Esophagus muscularis mucosa (tissue), 4 donors: Measurements from ENCODE around the gene RBMS3. TPM values are rescaled to one million over a fixed set of nuclear protein-coding genes. Genes with fewer than 3 reads are reported as not detected.
A peak's percentile ranks its signal among the peaks of the same experiment; 100 is the strongest.

Experiments
- DNase-seq: peaks from one replicate; pipeline ENCODE4 v3.0.0-alpha.2; 2017; ENCODE audit errors: extremely low spot score
- H3K27ac ChIP-seq, 4 donors: fragments of 200-600 bp; sonication (generic); replicated peaks in 1 of 4; 1 replicate in 3 of 4; 2 replicates in 1 of 4; pipeline ENCODE4 v1.5.1; 2016 to 2019; ENCODE audit warnings: mild to moderate bottlenecking in 1 of 4
- H3K27me3 ChIP-seq, 4 donors: fragments of 200-600 bp; sonication (generic); one replicate each; pipeline versions ENCODE4 v1.5.1 to v1.6.0; 2016 to 2019
- H3K36me3 ChIP-seq, 4 donors: fragments of 200-600 bp; sonication (generic); one replicate each; pipeline ENCODE4 v1.5.1; 2016 to 2019
- H3K4me1 ChIP-seq, 4 donors: fragments of 200-600 bp; sonication (generic); one replicate each; pipeline ENCODE4 v1.5.1; 2016 to 2019
- H3K4me3 ChIP-seq, 4 donors: fragments of 200-600 bp; sonication (generic); 1 replicate in 2 of 4; 2 replicates in 2 of 4; pipeline ENCODE4 v1.5.1; 2016 to 2019; ENCODE audit warnings: mild to moderate bottlenecking in 4 of 4, moderate library complexity in 1 of 4
- H3K9me3 ChIP-seq, 4 donors: fragments of 200-600 bp; sonication (generic); 1 replicate in 3 of 4; 2 replicates in 1 of 4; pipeline ENCODE4 v1.5.1; 2016 to 2019
- EP300 ChIP-seq: sonication (generic); formaldehyde crosslinking; IDR thresholded peaks from one replicate; pipeline ENCODE4 v1.6.1; 2017; ENCODE audit warnings: antibody characterized with exemption
- POLR2A ChIP-seq: fragments of 450-650 bp; IDR thresholded peaks from one replicate; pipeline ENCODE4 v1.6.1; 2017; ENCODE audit warnings: antibody characterized with exemption, moderate library complexity, mild to moderate bottlenecking, low read depth
- POLR2AphosphoS5 ChIP-seq, 2 donors: sonication (generic); formaldehyde crosslinking; IDR thresholded peaks; one replicate each; pipeline ENCODE4 v1.6.1; 2017; ENCODE audit warnings: antibody characterized with exemption in 2 of 2
- WGBS: methylation state at CpG from one replicate; pipeline ENCODE4 v1.1.5; 2018; 5-methylcytosine and 5-hydroxymethylcytosine counted together
- intact Hi-C: fragments of 100-400 bp; cut with DNase I; formaldehyde crosslinking; loops from one replicate; pipeline ENCODE4 v1.15.1; 2023
- total RNA-seq, 4 donors: library from RNA; depleted of rRNA; stranded (reverse); fragments of >200 nt; gene quantifications; one replicate each; pipeline versions ENCODE4 v1.1.0 to v1.2.1, GENCODE V29; 2016
- TF ChIP-seq, protein P1 (sequence below), 3 experiments: fragments of 200-600 bp in 2 of 3; fragments of 450-650 bp in 1 of 3; sonication (generic) in 2 of 3; IDR thresholded peaks; one replicate each; pipeline ENCODE4 v1.5.1; 2017 to 2019; ENCODE audit warnings: antibody characterized with exemption in 3 of 3, mild to moderate bottlenecking in 2 of 3, moderate library complexity in 1 of 3

The RBMS3 gene
- total RNA-seq, 4 donors from 2014 or later = 53.0 to 81.5 (median 61.2) TPM

DNA sequence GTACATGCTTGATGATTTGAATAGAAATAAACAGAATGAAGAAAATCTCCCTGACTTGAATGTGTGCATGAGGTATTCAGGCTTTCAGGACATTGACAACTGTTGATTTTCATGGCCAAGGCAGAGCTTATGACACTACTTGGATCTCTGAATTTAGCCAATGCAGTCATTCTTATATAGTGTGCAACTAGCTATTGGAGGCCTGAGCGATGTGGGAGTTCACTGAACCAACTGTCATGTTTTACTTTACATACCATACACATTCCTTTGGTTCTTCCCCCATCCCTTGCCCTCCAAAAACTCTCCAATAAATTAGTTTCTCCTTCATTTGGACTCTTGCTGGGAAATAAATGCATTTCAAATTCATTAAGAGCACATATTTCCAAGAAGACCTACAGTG lies 460.4 kb downstream of the RBMS3 start:
- Histone ChIP-seq H3K4me3 (no peak overlapping the region), H3K36me3 (no peaks in the 10 kb centered on the region), H3K27me3 (no peaks in the 10 kb centered on the region), H3K9me3 (no peaks in the 10 kb centered on the region), H3K27ac (peak overlapping the region in 3 of 4 donors; percentile 32 to 78 (median 58)), H3K4me1 (peaks cover 8 to 59% (median 53%) of the 10 kb centered on the region in 4 donors)
- intact Hi-C loops = loop anchor here (10.0 kb wide), 1 partner anchor 46 kb away; no protein-coding TSS in a partner anchor
- no peak for TF ChIP-seq POLR2AphosphoS5 (IDR thresholded peaks at IDR 0.05)
- TF ChIP-seq, protein P1, sequence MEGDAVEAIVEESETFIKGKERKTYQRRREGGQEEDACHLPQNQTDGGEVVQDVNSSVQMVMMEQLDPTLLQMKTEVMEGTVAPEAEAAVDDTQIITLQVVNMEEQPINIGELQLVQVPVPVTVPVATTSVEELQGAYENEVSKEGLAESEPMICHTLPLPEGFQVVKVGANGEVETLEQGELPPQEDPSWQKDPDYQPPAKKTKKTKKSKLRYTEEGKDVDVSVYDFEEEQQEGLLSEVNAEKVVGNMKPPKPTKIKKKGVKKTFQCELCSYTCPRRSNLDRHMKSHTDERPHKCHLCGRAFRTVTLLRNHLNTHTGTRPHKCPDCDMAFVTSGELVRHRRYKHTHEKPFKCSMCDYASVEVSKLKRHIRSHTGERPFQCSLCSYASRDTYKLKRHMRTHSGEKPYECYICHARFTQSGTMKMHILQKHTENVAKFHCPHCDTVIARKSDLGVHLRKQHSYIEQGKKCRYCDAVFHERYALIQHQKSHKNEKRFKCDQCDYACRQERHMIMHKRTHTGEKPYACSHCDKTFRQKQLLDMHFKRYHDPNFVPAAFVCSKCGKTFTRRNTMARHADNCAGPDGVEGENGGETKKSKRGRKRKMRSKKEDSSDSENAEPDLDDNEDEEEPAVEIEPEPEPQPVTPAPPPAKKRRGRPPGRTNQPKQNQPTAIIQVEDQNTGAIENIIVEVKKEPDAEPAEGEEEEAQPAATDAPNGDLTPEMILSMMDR (IDR thresholded peaks at IDR 0.05) = no peak
- TF ChIP-seq POLR2A = no peak
- TF ChIP-seq EP300 = no peak
- DNase-seq = no peak
- 71% methylated on average over 1 of the region's 1 CpG for WGBS

DNA sequence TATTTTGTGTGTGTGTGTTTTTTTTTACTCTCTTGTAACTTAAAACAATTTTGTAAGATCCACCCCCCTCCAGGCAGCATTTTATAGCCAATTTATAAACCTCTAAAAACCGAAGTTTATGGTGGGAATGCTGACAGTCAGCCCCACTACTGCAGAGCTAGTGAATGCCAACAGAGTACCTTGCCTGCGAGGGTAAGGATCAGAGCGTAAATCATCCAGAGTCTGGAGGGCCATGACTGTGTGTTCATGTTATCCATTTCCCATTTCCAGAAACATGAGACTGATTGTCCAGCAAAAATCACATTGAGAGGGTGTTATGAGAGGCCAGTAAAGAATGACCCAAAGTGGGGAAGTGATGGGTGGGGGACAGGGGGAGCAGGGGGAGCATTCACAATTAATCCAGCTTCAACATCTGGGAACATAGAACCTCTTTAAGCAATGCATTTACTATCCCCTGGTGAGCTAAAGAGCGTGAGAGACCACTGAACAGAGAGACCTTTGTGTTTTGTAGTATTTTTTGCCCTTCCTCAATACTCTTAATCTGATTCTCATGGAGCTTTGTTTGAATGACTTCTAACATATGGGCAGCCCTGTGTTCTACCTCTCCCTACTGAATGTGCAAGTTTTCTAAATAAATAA lies 464.5 kb downstream of the RBMS3 start:
- no peaks in the 10 kb centered on the region for H3K27me3 ChIP-seq
- DNase-seq = no peak
- WGBS = 93% methylated on average over 4 of the region's 4 CpGs
- peak overlapping the region in 2 of 4 donors; percentile 11 to 37 for H3K27ac ChIP-seq
- no peaks in the 10 kb centered on the region for H3K36me3 ChIP-seq
- H3K4me3 ChIP-seq = no peak overlapping the region
- TF ChIP-seq POLR2A = no peak
- TF ChIP-seq, protein P1 (IDR thresholded peaks at IDR 0.05) = no peak
- TF ChIP-seq EP300 = no peak
- TF ChIP-seq POLR2AphosphoS5 (IDR thresholded peaks at IDR 0.05) = no peak
- intact Hi-C loops = loop anchor here (10.0 kb wide), 1 partner anchor 51 kb away; no protein-coding TSS in a partner anchor
- H3K4me1 ChIP-seq = peaks cover 15 to 65% (median 60%) of the 10 kb centered on the region in 4 donors
- H3K9me3 ChIP-seq = no peaks in the 10 kb centered on the region

DNA sequence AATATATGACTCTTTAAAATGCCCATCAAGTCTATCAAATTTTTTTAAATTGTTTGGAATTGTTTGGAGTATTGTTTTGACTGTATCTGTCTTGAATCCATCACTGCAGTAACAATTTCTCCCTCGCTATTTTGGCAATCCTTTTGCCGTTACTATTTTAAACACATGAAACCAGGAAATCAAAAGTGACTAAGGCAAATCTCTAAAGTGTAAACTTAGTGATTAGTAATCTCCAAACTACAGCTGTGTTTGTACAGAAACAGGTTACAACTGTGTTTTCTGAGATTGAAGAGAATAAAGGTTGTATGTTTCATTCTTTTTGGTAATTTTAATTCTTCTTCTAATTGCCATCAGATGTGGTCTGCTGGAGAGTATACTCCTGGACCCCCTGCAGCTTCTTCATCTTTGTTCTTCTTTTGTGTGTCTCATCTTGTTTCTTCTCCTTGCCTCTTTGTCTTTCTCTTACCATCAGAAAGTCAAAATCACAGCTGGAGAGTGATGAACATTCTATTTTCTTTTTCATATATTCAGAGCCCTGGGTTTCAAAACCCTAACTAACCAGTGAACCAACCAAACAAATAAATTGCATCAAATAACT lies 465.4 kb downstream of the RBMS3 start:
- intact Hi-C loops = loop anchor here (10.0 kb wide), 1 partner anchor 51 kb away; no protein-coding TSS in a partner anchor
- peak overlapping the region in 2 of 4 donors; percentile 37 to 40 for H3K27ac ChIP-seq
- WGBS = 23% methylated on average over 2 of the region's 2 CpGs

DNA sequence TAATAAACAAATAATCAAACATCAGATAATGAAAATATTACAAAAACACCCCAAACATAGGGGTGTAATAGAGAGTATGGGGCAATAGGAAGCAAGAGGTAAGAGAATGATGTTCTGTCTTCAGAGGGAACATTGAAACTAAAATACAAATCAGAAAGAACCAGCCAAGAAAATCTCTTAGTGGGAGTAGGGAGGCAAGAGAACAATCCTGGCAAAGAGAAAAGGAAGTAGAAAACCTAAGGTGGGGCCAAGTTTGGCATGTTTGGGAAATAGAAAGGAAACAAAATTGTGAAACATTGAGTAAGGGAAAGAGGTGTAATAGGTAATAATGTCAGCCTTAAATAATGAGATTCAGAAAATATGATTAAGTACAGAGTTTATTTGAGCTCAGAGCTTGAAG lies 467.1 kb downstream of the RBMS3 start:
- DNase-seq = no peak

More for the DNA sequence above, 465.4 kb downstream of the RBMS3 start:
- no peak for TF ChIP-seq POLR2AphosphoS5 (IDR thresholded peaks at IDR 0.05)
- TF ChIP-seq EP300 = no peak
- TF ChIP-seq, protein P1 (IDR thresholded peaks at IDR 0.05) = no peak
- TF ChIP-seq POLR2A = no peak
- no peak for DNase-seq
- Histone ChIP-seq H3K36me3 (no peaks in the 10 kb centered on the region), H3K27me3 (no peaks in the 10 kb centered on the region), H3K4me1 (peaks cover 15 to 58% (median 50%) of the 10 kb centered on the region in 4 donors), H3K4me3 (no peak overlapping the region), H3K9me3 (no peaks in the 10 kb centered on the region)

More for the DNA sequence above, 467.1 kb downstream of the RBMS3 start:
- Histone ChIP-seq H3K4me1 (peaks cover 18 to 54% (median 45%) of the 10 kb centered on the region in 4 donors), H3K27me3 (no peaks in the 10 kb centered on the region), H3K36me3 (no peaks in the 10 kb centered on the region), H3K9me3 (no peaks in the 10 kb centered on the region), H3K4me3 (no peak overlapping the region), H3K27ac (peak overlapping the region in 3 of 4 donors; percentile 7 to 45 (median 43))
- intact Hi-C loops = loop anchor here (10.0 kb wide), 1 partner anchor 53 kb away; no protein-coding TSS in a partner anchor
- TF ChIP-seq EP300 (no peak), POLR2A (no peak), POLR2AphosphoS5 (IDR thresholded peaks at IDR 0.05) (no peak)
- TF ChIP-seq, protein P1 (IDR thresholded peaks at IDR 0.05) = no peak
